GM12878 (cell line): ENCODE data around the gene VANGL2. TPM values are rescaled to one million over a fixed set of nuclear protein-coding genes. Genes with fewer than 3 reads are reported as not detected.

Experiments
- ASH2L ChIP-seq: fragments of 300-600, 200-600 bp; sonication (generic); IDR thresholded peaks from 2 replicates; pipeline ENCODE4 v1.6.1; 2017; ENCODE audit warnings: low read depth, mild to moderate bottlenecking, borderline replicate concordance
- DPF2 ChIP-seq: fragments of 450-650 bp; IDR thresholded peaks from 2 replicates; pipeline ENCODE4 v1.6.1; 2017; ENCODE audit warnings: mild to moderate bottlenecking
- EP300 ChIP-seq, 2 experiments: fragments of 150-350 bp in 1 of 2; IDR thresholded peaks; 2 replicates each; pipeline ENCODE4 v1.6.1; 2011 to 2012; ENCODE audit warnings: low read depth in 2 of 2, low read length in 2 of 2, borderline replicate concordance in 1 of 2, improper control_type of control experiment in 1 of 2, inconsistent platforms in 1 of 2; ENCODE audit not compliant: control insufficient read depth in 1 of 2
- ETV6 ChIP-seq, 2 experiments: fragments of 450-650 bp in 1 of 2; IDR thresholded peaks in 1 of 2; conservative IDR thresholded peaks in 1 of 2; 2 replicates each; pipeline ENCODE4 v1.6.1; 2014; ENCODE audit warnings: antibody characterized with exemption in 1 of 2, borderline replicate concordance in 1 of 2, low read depth in 1 of 2, mild to moderate bottlenecking in 1 of 2, moderate library complexity in 1 of 2
- KLF5 ChIP-seq: fragments of 450-650 bp; IDR thresholded peaks from 2 replicates; pipeline ENCODE4 v1.6.1; 2014; ENCODE audit warnings: mild to moderate bottlenecking; ENCODE audit not compliant: partially characterized antibody
- MLLT1 ChIP-seq: fragments of 450-650 bp; IDR thresholded peaks from 2 replicates; pipeline ENCODE4 v1.6.1; 2016; ENCODE audit warnings: mild to moderate bottlenecking
- NFIC ChIP-seq: IDR thresholded peaks from 2 replicates; pipeline ENCODE4 v1.6.1; 2012; ENCODE audit warnings: low read depth, mild to moderate bottlenecking, inconsistent platforms, low read length, moderate library complexity
- PAX8 ChIP-seq: fragments of 450-650 bp; IDR thresholded peaks from 2 replicates; pipeline ENCODE4 v1.6.1; 2017; ENCODE audit warnings: mild to moderate bottlenecking, moderate library complexity
- POU2F2 ChIP-seq: IDR thresholded peaks from 3 replicates; pipeline ENCODE4 v1.6.1; 2011; ENCODE audit warnings: low read depth, mild to moderate bottlenecking, low read length, borderline replicate concordance
- RUNX3 ChIP-seq: IDR thresholded peaks from 2 replicates; pipeline ENCODE4 v1.6.1; 2012; ENCODE audit warnings: low read length, inconsistent platforms
- SMAD5 ChIP-seq: IDR thresholded peaks from 2 replicates; pipeline ENCODE4 v1.6.1; 2016; ENCODE audit warnings: antibody characterized with exemption, low read depth
- ZNF217 ChIP-seq: fragments of 450-650 bp; IDR thresholded peaks from 2 replicates; pipeline ENCODE4 v1.6.1; 2017; ENCODE audit warnings: antibody characterized with exemption, mild to moderate bottlenecking
- ZNF687 ChIP-seq: fragments of 450-650 bp; IDR thresholded peaks from 2 replicates; pipeline ENCODE4 v1.6.1; 2017; ENCODE audit warnings: mild to moderate bottlenecking, moderate library complexity
- polyA plus RNA-seq, 11 experiments: library from polyadenylated mRNA; depleted of rRNA in 4 of 11; unstranded in 6 of 11; stranded (reverse) in 5 of 11; fragments of >200 nt; fragmentation: Nextera tagmentation in 4 of 11; fragmentation: Illumina TruSeq in 1 of 11; extraction: Ambion mirVana in 4 of 11; extraction: Trizol in 1 of 11; gene quantifications; 1 replicate in 1 of 11; 2 replicates in 10 of 11; pipeline versions ENCODE4 v1.2.1 to v1.2.3, GENCODE V29; 2011 to 2016; ENCODE audit warnings: inconsistent platforms in 2 of 11, missing spikeins in 2 of 11, low read depth in 1 of 11
- total RNA-seq, 4 experiments: library from RNA; depleted of rRNA in 3 of 4; stranded (reverse); fragments of >200 nt in 3 of 4; fragmentation: Illumina TruSeq in 1 of 4; extraction: Trizol in 1 of 4; gene quantifications; 2 replicates each; pipeline versions ENCODE4 v1.2.1 to v1.2.3, GENCODE V29; 2013 to 2021

The VANGL2 gene
- total and polyA plus RNA-seq, 10 of the 15 experiments (the other 5 are each of a cell fraction or from before 2014, with no cell fraction given), result 0.10 to 5.0 (median 0.27) TPM

GRCh38 chr1:160437432-160438316 is 37.3 kb downstream of the VANGL2 start (continued):
- peak in 1 of 2 experiments; percentile 22; a peak in 1 of 4 replicates for TF ChIP-seq ETV6 (conservative IDR thresholded peaks at IDR 0.05 in 1 of 2, IDR thresholded peaks at IDR 0.05 in 1 of 2; ENCODE audit: borderline replicate concordance in 1 of 2, low read depth in 1 of 2)
- peak; percentile 72; the same call in 1 of the 2 replicates for TF ChIP-seq ZNF687
- TF ChIP-seq EP300 (IDR thresholded peaks at IDR 0.05; ENCODE audit: borderline replicate concordance in 1 of 2, control insufficient read depth in 1 of 2, low read depth in 2 of 2, low read length in 2 of 2), result 0 out of 4 replicates have a peak, but pooled peaks of 1 of the 2 experiments have one; percentile 34
- TF ChIP-seq RUNX3, result peak; percentile 68
- peak; percentile 69; the same call in 1 of the 2 replicates for TF ChIP-seq ASH2L
- TF ChIP-seq POU2F2, result peak; percentile 23; the same call in 1 of the 3 replicates
- no peak for TF ChIP-seq KLF5
- TF ChIP-seq SMAD5, result no peak
- TF ChIP-seq MLLT1, result no peak
- TF ChIP-seq NFIC, result peak; percentile 11; the same call in 1 of the 2 replicates
- no peak for TF ChIP-seq ZNF217
- no peak for TF ChIP-seq PAX8
- TF ChIP-seq DPF2, result 0 out of 2 replicates have a peak, but pooled peaks have one; percentile 23
- TF ChIP-seq, all 136 proteins: peak for 15
